ENCODE data around the gene CDC42BPB.
A peak's percentile ranks its signal among the peaks of the same experiment; 100 is the strongest.

Gene CDC42BPB

GRCh38 chr14:102926104-102926503 lies 131.2 kb downstream of the CDC42BPB start:
- no peak for DNase-seq

GRCh38 chr14:102925646-102926045 lies 131.7 kb downstream of the CDC42BPB start:
- no peak for DNase-seq

- DNase-seq: no peak
Measured at GRCh38 chr14:102924632-102925588, 132.4 kb downstream of the CDC42BPB start.

- DNase-seq: no peak
Measured at GRCh38 chr14:102923925-102924486, 133.3 kb downstream of the CDC42BPB start.

GRCh38 chr14:102923201-102923924 lies 134.0 kb downstream of the CDC42BPB start:
- no peak for DNase-seq

- no peak for DNase-seq
Measured at GRCh38 chr14:102922490-102923200, 134.7 kb downstream of the CDC42BPB start, which contains the start of gene AMN. TSS of gene AMN (plus strand) at chr14:102922663. CDS start at chr14:102922689, 26 bp downstream.

- no peak for DNase-seq
Measured at GRCh38 chr14:102920998-102921304, 136.4 kb downstream of the CDC42BPB start.

- DNase-seq: no peak
Measured at GRCh38 chr14:102920273-102920997, 136.9 kb downstream of the CDC42BPB start.

GRCh38 chr14:102918438-102918837 lies 138.9 kb downstream of the CDC42BPB start:
- no peak for DNase-seq

- DNase-seq: peak; percentile 46
Measured at GRCh38 chr14:102917469-102918211, 139.7 kb downstream of the CDC42BPB start.

- no peak for DNase-seq
Measured at GRCh38 chr14:102917056-102917385, 140.3 kb downstream of the CDC42BPB start.

- DNase-seq: no peak
Measured at GRCh38 chr14:102916347-102917055, 140.8 kb downstream of the CDC42BPB start.

GRCh38 chr14:102915292-102916110 lies 141.8 kb downstream of the CDC42BPB start:
- no peak for DNase-seq

GRCh38 chr14:102914474-102915291 lies 142.7 kb downstream of the CDC42BPB start:
- DNase-seq: no peak

GRCh38 chr14:102913341-102914211 lies 143.8 kb downstream of the CDC42BPB start:
- no peak for DNase-seq

- DNase-seq: no peak
Measured at GRCh38 chr14:102911991-102912761, 145.2 kb downstream of the CDC42BPB start.

GRCh38 chr14:102911541-102911951 lies 145.8 kb downstream of the CDC42BPB start:
- no peak for DNase-seq

Measured in NCI-H748 treated with DMSO at 0.1 percent for 48 hours (cell line).